A673 (cell line): ENCODE results near the gene CNNM2. TPM values are rescaled to one million over a fixed set of nuclear protein-coding genes. Genes with fewer than 3 reads are reported as not detected.

ENCODE experiments used
- BruUV-seq: library from RNA; stranded (reverse); fragments of 400-500 nt; replicated peaks from 2 replicates; lab custom pipeline; 2021; lab: Mats Ljungman, UMichigan
- CTCF ChIA-PET: fragments of 300-600 bp; sonication (Branson Sonifier 250); formaldehyde crosslinking; loops from one replicate; lab custom pipeline; 2022; ENCODE audit warnings: antibody characterized with exemption; lab: Charles Lee
- POLR2A ChIA-PET: fragments of 300-600 bp; sonication (Branson Sonifier 250); formaldehyde crosslinking; loops from one replicate; lab custom pipeline; 2022; ENCODE audit warnings: antibody characterized with exemption; ENCODE audit not compliant: low non-redundant PET; lab: Charles Lee
- DNase-seq: peaks from one replicate; pipeline ENCODE4 v3.0.0-alpha.2; 2015; ENCODE audit warnings: low spot score
- H3K27ac ChIP-seq: fragments of 200-600 bp; sonication (generic); 2 replicates; pipeline ENCODE4 v1.5.1; 2016; ENCODE audit warnings: mixed run types, low read depth, mild to moderate bottlenecking, mixed read lengths, antibody characterized with exemption, low read length; ENCODE audit not compliant: poor library complexity, severe bottlenecking
- H3K27me3 ChIP-seq: fragments of 200-600 bp; sonication (generic); replicated peaks from 2 replicates; pipeline ENCODE4 v1.6.1; 2017; ENCODE audit warnings: mixed run types, low read depth, mild to moderate bottlenecking, mixed read lengths, antibody characterized with exemption, low read length; ENCODE audit not compliant: insufficient read depth, poor library complexity
- H3K36me3 ChIP-seq: fragments of 200-600 bp; sonication (generic); 2 replicates; pipeline ENCODE4 v1.6.1; 2016; ENCODE audit warnings: mixed run types, mild to moderate bottlenecking, mixed read lengths, antibody characterized with exemption, low read length; ENCODE audit not compliant: insufficient read depth, poor library complexity, severe bottlenecking
- H3K4me1 ChIP-seq: fragments of 200-600 bp; sonication (generic); 2 replicates; pipeline ENCODE4 v1.6.1; 2017; ENCODE audit warnings: mixed run types, mild to moderate bottlenecking, mixed read lengths, antibody characterized with exemption, low read length; ENCODE audit not compliant: insufficient read depth, poor library complexity, severe bottlenecking
- H3K4me3 ChIP-seq: fragments of 200-600 bp; sonication (generic); 2 replicates; pipeline ENCODE4 v1.5.1; 2016; ENCODE audit warnings: low read depth, mixed run types, mild to moderate bottlenecking, mixed read lengths, low read length; ENCODE audit not compliant: poor library complexity, severe bottlenecking
- H3K9me3 ChIP-seq: fragments of 200-600 bp; sonication (generic); 2 replicates; pipeline ENCODE4 v1.6.1; 2016; ENCODE audit warnings: mixed run types, low read depth, mild to moderate bottlenecking, mixed read lengths, antibody characterized with exemption, low read length; ENCODE audit not compliant: poor library complexity, severe bottlenecking
- CTCF ChIP-seq: fragments of 300-800, 200-600 bp; sonication (generic); conservative IDR thresholded peaks from 2 replicates; pipeline ENCODE4 v1.5.1; 2017; ENCODE audit warnings: low read depth, mild to moderate bottlenecking, antibody characterized with exemption, low read length, moderate library complexity, mixed read lengths
- EZH2 ChIP-seq: fragments of 200-600 bp; sonication (generic); IDR thresholded peaks from 2 replicates; pipeline ENCODE4 v1.6.1; 2017; ENCODE audit warnings: borderline replicate concordance, low read depth, mild to moderate bottlenecking, mixed read lengths, antibody characterized with exemption, low read length; ENCODE audit not compliant: poor library complexity, severe bottlenecking
- intact Hi-C: fragments of 100-400 bp; cut with micrococcal nuclease; formaldehyde crosslinking; loops from one replicate; pipeline ENCODE4 v1.10.0; 2022; ENCODE audit not compliant: unreplicated experiment
- total RNA-seq: library from RNA; stranded (reverse); gene quantifications from 2 replicates; pipeline ENCODE4 v1.2.3, GENCODE V29; 2021

The CNNM2 gene
- total RNA-seq, 1 experiment from 2014 or later, result 4.8 TPM

GRCh38 chr10:103077491-103078308 lies 159.6 kb downstream of the CNNM2 start:
- POLR2A ChIA-PET, result no interaction called here
- CTCF ChIA-PET, result interaction anchor here (0.5 kb wide), 1 partner anchor 111 kb away, joined by 6 read pairs; no protein-coding TSS in a partner anchor
- DNase-seq, result no peak
- no peak overlapping the region for H3K4me3 ChIP-seq
- BruUV-seq, result no TSS peak
- H3K4me1 ChIP-seq, result no peaks in the 10 kb centered on the region
- TF ChIP-seq CTCF, result no peak
- intact Hi-C loops, result no loop called here
- no peaks in the 10 kb centered on the region for H3K27me3 ChIP-seq
- H3K36me3 ChIP-seq, result no peaks in the 10 kb centered on the region
- H3K27ac ChIP-seq, result no peak overlapping the region
- no peaks in the 10 kb centered on the region for H3K9me3 ChIP-seq

- intact Hi-C loops, result no loop called here
- TF ChIP-seq CTCF, result no peak
- TF ChIP-seq EZH2, result no peak
- H3K36me3 ChIP-seq, result no peaks in the 10 kb centered on the region
- H3K4me3 ChIP-seq, result no peak overlapping the region
- ChIA-PET POLR2A (no interaction called here), CTCF (interaction anchor here (0.5 kb wide), 1 partner anchor 111 kb away, joined by 6 read pairs; no protein-coding TSS in a partner anchor)
- no peaks in the 10 kb centered on the region for H3K27me3 ChIP-seq
- BruUV-seq, result no TSS peak
- no peaks in the 10 kb centered on the region for H3K4me1 ChIP-seq
- no peak overlapping the region for H3K27ac ChIP-seq
- DNase-seq, result no peak
- H3K9me3 ChIP-seq, result no peaks in the 10 kb centered on the region
Measured at GRCh38 chr10:103078309-103078615, 160.2 kb downstream of the CNNM2 start.

- CTCF ChIA-PET, result no interaction called here
- DNase-seq, result no peak
- intact Hi-C loops, result no loop called here
- POLR2A ChIA-PET, result no interaction called here
- Histone ChIP-seq H3K27ac (no peak overlapping the region), H3K27me3 (no peaks in the 10 kb centered on the region), H3K9me3 (no peaks in the 10 kb centered on the region), H3K4me3 (no peak overlapping the region), H3K36me3 (no peaks in the 10 kb centered on the region), H3K4me1 (no peaks in the 10 kb centered on the region)
- BruUV-seq, result no TSS peak
- TF ChIP-seq CTCF (no peak), EZH2 (no peak)
Measured at GRCh38 chr10:103078676-103079075, 160.6 kb downstream of the CNNM2 start.
